Measurements from ENCODE around the gene MFSD12.

- TF ChIP-seq SNAI2 (CRISPR knock-in tag; IDR thresholded peaks at IDR 0.05) (no peak), ZFP3 (CRISPR knock-in tag; IDR thresholded peaks at IDR 0.05) (no peak), TSHZ2 (CRISPR knock-in tag; IDR thresholded peaks at IDR 0.05) (no peak), ISL1 (CRISPR knock-in tag; IDR thresholded peaks at IDR 0.05) (no peak), ZNF70 (CRISPR knock-in tag; IDR thresholded peaks at IDR 0.05) (no peak)
Measured at GRCh38 chr19:3501780-3502179, 55.6 kb downstream of the MFSD12 start.

Data from SK-N-SH treated with all-trans-retinoic acid at 6 μM for 48 hours (cell line).